ENCODE measurements around the gene ACSF3. TPM values are rescaled to one million over a fixed set of nuclear protein-coding genes. Genes with fewer than 3 reads are reported as not detected.

ACSF3 gene
- total RNA-seq, 1 donor: 46.6 TPM

GRCh38 chr16:89195521-89196171 is 102.0 kb downstream of the ACSF3 start:
- no peak for DNase-seq (ENCODE audit: low read depth in 2 of 3, low spot score in 2 of 3)

- no peak for DNase-seq (ENCODE audit: low read depth in 2 of 3, low spot score in 2 of 3)
Observed at GRCh38 chr16:89197033-89197632, 103.5 kb downstream of the ACSF3 start.

- DNase-seq (ENCODE audit: low read depth in 2 of 3, low spot score in 2 of 3): no peak
Observed at GRCh38 chr16:89197633-89198416, 104.2 kb downstream of the ACSF3 start.

- no peak for DNase-seq (ENCODE audit: low read depth in 2 of 3, low spot score in 2 of 3)
Observed at GRCh38 chr16:89198417-89199240, 105.0 kb downstream of the ACSF3 start.

GRCh38 chr16:89199241-89200123 is 105.8 kb downstream of the ACSF3 start:
- no peak for DNase-seq (ENCODE audit: low read depth in 2 of 3, low spot score in 2 of 3)

- no peak for DNase-seq (ENCODE audit: low read depth in 2 of 3, low spot score in 2 of 3)
Observed at GRCh38 chr16:89200124-89200849, 106.6 kb downstream of the ACSF3 start, which contains the start of gene SLC22A31. Gene SLC22A31 (minus strand): TSS chr16:89200537. CDS start chr16:89200501, 36 bp downstream.

- DNase-seq (ENCODE audit: low read depth in 2 of 3, low spot score in 2 of 3): no peak
Observed at GRCh38 chr16:89200850-89201411, 107.3 kb downstream of the ACSF3 start.

DNA sequence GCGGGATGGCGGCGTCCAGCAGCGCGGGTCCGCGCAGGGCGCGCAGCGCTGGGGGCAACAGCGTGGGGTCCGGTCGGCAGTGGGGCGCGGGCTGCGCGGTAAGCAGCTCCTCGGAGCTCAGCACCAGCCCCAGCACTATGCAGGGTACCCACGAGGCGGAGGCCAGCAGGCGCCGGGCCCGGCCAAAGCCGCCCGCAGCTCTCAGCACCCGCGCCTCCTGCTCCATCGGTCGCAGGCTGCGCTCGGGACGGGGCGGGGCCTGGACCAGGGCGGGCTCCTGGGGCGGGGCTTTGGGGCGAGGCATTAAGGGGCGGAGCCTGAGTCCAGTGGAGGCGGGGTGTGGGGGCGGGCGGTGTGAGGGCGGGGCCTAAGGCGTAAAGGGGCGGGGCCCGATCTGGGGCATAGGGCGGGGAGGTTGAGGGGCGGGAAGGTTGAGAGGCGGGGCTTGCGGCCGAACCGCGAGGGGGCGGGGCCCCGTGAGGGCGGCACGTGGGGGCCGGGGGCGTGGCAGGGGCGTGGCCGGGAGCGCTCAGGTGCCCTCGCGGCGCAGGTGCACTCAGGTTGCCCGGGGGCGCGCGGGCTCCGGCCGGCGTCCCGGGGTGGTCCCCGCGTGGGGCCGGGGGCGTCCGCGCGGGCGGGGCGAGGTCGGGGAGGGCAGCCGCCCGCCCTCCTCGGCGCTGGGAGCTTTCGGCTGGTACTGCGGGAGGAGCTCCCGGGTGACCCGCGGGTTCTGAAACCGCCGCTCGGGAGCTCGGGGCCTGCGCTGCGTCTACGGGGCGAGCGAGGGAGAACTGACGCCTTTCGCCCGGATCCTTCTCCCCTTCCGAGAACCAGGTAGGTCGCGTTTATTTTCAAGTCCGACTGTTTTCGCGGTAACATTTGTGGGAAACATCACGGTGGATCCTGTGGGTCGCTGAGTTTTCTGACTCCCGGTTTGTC is 108.1 kb downstream of the ACSF3 start:
- DNase-seq (ENCODE audit: low read depth in 2 of 3, low spot score in 2 of 3): peak; percentile 57 to 82 (median 80)

- DNase-seq (ENCODE audit: low read depth in 2 of 3, low spot score in 2 of 3): no peak
Observed at GRCh38 chr16:89202422-89203215, 109.0 kb downstream of the ACSF3 start.

Other genes starting within 250 kb of the ACSF3 start
- gene GALNS, start 236.9 kb upstream of the ACSF3 start, total RNA-seq: 20.5 TPM
- 42.3 TPM for gene TRAPPC2L, start 236.7 kb upstream of the ACSF3 start, total RNA-seq
- 0.54 TPM for gene PABPN1L, start 227.2 kb upstream of the ACSF3 start, total RNA-seq
- gene CBFA2T3, start 116.6 kb upstream of the ACSF3 start, total RNA-seq: 32.0 TPM
- gene CDH15, start 77.9 kb downstream of the ACSF3 start, total RNA-seq: not detected
- not detected for gene SLC22A31, start 106.7 kb downstream of the ACSF3 start, total RNA-seq
- 8.1 TPM for gene ZNF778, start 123.9 kb downstream of the ACSF3 start, total RNA-seq